ENCODE measurements around the gene STAT4. TPM values are rescaled to one million over a fixed set of nuclear protein-coding genes. Genes with fewer than 3 reads are reported as not detected.

The STAT4 gene
- total and polyA plus RNA-seq, 2 experiments from 2014 or later, result 0.31 to 0.45 TPM

DNA sequence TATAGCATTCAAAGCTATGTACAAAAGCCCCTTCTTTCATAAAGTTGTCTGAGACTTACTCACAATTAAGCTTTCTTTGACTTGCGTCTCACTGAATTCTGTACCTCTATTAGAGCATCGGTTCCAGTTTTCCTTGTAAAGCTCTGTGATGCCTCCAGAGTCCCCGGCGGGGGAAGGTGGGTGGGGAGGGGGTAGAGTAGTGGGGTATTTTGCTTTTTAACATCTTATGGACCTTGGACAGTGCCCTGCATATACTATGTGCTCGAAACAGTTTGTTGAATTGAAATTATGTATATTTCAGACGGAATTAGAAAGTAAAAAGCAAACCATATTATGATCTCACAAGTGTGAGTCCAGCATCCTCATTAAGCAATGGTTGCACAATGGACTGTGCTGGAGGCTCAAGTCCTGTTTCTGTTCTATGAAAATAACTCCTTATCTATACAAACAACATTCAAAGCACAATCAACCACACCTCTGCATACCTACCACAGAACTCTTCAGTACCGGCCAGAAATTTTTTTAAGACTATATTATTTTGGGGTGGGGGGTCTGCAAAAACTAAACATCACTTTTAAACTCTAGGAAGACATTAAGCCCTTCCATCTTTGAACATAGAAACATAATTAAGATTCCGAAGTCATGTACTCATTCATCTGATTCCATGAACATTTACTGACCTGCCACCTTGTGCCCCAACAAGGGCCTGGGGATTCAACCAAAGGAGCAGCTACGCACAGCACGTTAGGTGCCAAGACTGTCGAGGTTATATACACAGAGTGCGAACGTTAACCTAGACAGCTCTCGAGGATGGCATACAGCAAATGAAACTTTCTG, 137.7 kb downstream of the STAT4 start:
- Histone ChIP-seq H3K4me1 (ENCODE audit: low read depth) (peaks cover 7% of the 10 kb centered on the region), H3K4me3 (peak overlapping the region; percentile 88), H3K9me3 (ENCODE audit: low read depth) (no peaks in the 10 kb centered on the region), H3K36me3 (peaks cover 11% of the 10 kb centered on the region), H3K27ac (peak overlapping the region; percentile 90), H3K27me3 (no peaks in the 10 kb centered on the region)
- TF ChIP-seq, protein P1, sequence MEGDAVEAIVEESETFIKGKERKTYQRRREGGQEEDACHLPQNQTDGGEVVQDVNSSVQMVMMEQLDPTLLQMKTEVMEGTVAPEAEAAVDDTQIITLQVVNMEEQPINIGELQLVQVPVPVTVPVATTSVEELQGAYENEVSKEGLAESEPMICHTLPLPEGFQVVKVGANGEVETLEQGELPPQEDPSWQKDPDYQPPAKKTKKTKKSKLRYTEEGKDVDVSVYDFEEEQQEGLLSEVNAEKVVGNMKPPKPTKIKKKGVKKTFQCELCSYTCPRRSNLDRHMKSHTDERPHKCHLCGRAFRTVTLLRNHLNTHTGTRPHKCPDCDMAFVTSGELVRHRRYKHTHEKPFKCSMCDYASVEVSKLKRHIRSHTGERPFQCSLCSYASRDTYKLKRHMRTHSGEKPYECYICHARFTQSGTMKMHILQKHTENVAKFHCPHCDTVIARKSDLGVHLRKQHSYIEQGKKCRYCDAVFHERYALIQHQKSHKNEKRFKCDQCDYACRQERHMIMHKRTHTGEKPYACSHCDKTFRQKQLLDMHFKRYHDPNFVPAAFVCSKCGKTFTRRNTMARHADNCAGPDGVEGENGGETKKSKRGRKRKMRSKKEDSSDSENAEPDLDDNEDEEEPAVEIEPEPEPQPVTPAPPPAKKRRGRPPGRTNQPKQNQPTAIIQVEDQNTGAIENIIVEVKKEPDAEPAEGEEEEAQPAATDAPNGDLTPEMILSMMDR (IDR thresholded peaks at IDR 0.05; ENCODE audit: low read depth, low read length), result no peak
- DNase-seq (ENCODE audit: low read depth in 1 of 2, low spot score in 1 of 2), result peak in 1 of 2 donors; percentile 65

DNA sequence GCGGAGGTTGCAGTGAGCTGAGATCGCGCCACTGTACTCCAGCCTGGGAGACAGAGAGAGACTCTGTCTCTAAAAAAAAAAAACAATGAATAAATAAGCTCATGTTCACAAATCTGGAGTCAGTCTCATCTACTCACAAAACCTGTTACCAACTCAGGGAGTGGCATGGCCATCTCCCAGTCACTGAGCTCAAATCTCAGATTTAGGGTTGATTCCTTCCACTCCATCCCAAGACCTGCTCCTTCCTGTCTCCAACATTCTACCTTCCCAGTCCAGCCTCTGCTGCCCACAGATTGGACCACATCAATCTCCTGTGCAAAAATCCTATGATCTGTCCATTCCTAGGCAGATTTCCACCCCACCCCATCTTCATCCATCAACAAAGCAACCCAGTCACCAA, 138.4 kb downstream of the STAT4 start:
- TF ChIP-seq, protein P1 (IDR thresholded peaks at IDR 0.05; ENCODE audit: low read depth, low read length), result no peak
- Histone ChIP-seq H3K9me3 (ENCODE audit: low read depth) (no peaks in the 10 kb centered on the region), H3K36me3 (peaks cover 11% of the 10 kb centered on the region), H3K4me3 (no peak overlapping the region), H3K27ac (no peak overlapping the region), H3K4me1 (ENCODE audit: low read depth) (peaks cover 7% of the 10 kb centered on the region), H3K27me3 (no peaks in the 10 kb centered on the region)
- DNase-seq (ENCODE audit: low read depth in 1 of 2, low spot score in 1 of 2), result no peak

DNA sequence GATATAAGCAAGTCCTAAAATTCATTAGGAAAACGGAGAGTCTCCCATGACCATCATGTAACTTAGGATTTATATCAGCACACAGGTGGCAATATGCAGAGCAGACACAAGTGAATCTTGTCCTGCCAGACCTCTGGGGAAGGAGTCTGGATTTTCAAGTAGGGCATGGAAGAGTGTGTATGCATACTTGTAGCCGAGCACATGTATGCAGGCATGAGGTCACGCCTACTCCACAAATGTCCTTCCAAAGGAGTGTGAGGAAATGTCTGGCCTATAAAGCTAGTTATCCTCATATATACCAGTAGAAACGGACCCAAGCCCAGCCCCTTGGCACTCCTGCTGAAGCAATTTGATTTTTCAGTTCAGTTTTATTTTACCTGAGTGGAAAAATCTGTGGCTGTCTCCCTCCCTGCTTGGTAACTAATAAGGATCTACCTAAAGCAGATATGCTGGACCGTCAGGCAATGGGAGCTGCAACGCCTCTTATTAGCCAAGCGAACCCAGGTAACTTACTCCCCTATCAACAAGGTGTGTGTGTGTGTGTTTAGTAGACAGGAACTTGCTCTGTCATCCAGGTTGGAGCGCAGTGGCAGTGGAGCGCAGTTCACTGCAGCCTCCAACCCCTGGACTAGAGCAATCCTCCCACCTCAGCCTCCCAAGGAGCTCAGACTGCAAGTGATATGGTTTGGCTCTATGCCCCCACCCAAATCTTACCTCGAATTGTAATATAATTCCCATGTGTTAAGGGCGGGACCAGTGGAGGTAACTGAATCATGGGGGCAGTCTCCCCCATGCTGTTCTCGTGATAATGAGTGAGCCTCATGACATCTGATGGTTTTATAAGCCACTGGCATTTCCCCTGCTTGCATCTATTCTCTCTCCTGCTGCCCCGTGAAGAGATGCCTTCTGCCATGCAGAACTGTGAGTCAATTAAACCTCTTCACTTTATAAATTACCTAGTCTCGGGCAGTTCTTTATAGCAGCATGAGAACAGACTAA, 139.6 kb downstream of the STAT4 start:
- Histone ChIP-seq H3K27ac (no peak overlapping the region), H3K4me3 (no peak overlapping the region), H3K27me3 (no peaks in the 10 kb centered on the region), H3K9me3 (ENCODE audit: low read depth) (no peaks in the 10 kb centered on the region), H3K4me1 (ENCODE audit: low read depth) (peaks cover 7% of the 10 kb centered on the region), H3K36me3 (peaks cover 11% of the 10 kb centered on the region)
- TF ChIP-seq, protein P1 (IDR thresholded peaks at IDR 0.05; ENCODE audit: low read depth, low read length), result no peak
- DNase-seq (ENCODE audit: low read depth in 1 of 2, low spot score in 1 of 2), result no peak

DNA sequence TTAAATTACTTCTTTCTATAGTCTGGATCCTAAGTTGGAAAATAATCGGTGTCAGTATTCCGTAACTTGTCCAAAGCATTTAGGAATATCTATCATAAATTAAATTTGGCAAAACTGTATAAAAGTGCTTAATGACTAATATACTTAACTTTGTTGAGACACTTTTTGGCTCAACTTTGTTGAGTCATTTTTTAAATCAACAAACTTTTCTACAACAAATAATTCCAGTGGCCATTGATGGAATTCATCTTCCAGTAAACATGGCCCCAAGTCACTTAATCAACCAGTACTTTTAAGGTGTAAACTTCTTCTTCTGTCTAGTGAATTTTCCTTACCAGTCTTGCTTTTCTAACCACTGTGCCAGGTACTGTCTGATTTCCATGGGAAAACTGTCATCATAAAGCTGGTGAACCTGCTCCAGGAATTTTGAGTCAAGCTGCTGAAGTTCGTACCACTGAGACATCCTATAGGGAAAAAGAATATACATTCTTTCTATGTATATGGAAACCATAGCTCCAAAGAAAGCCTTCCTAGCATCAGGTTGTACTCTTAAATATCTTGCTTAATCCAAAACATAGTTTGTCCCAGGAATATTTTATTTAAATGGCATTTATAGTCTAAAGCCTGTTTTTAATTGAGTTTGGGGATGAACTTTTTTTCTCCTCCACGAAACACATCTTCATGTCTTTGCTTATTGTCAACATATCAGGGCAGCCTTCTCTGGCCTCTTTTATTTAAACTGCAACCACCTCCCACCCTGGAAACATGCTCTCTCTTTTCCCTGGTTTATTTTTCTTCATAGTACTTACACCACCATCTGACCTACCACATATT, 141.0 kb downstream of the STAT4 start:
- peaks cover 20% of the 10 kb centered on the region for H3K36me3 ChIP-seq
- no peak for DNase-seq (ENCODE audit: low read depth in 1 of 2, low spot score in 1 of 2)
- TF ChIP-seq, protein P1 (IDR thresholded peaks at IDR 0.05; ENCODE audit: low read depth, low read length), result no peak
- peaks cover 7% of the 10 kb centered on the region for H3K4me1 ChIP-seq (ENCODE audit: low read depth)
- no peak overlapping the region for H3K27ac ChIP-seq
- H3K27me3 ChIP-seq, result no peaks in the 10 kb centered on the region
- no peaks in the 10 kb centered on the region for H3K9me3 ChIP-seq (ENCODE audit: low read depth)
- no peak overlapping the region for H3K4me3 ChIP-seq

DNA sequence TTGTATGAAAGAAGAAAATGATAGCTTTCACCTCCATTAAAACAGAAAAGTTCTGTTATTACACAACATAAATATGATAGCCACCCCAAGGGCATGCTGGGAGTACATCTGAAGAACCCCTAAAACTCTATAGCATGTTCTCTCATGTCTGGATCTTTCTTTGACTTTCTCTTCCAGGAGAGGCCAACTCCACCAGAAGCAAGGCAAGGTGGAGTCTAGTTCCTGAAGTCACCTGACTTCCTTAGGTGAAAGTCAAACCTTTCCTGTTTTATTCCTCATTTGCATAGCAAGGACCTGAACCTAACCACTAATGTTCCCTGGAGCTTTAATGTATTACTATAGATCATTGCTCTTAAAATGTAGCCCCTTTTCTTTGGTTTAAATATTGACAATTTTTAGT, 142.5 kb downstream of the STAT4 start:
- Histone ChIP-seq H3K4me1 (ENCODE audit: low read depth) (peaks cover 5% of the 10 kb centered on the region), H3K36me3 (peaks cover 29% of the 10 kb centered on the region), H3K4me3 (no peak overlapping the region), H3K9me3 (ENCODE audit: low read depth) (no peaks in the 10 kb centered on the region), H3K27me3 (no peaks in the 10 kb centered on the region), H3K27ac (no peak overlapping the region)
- DNase-seq (ENCODE audit: low read depth in 1 of 2, low spot score in 1 of 2), result no peak
- TF ChIP-seq, protein P1 (IDR thresholded peaks at IDR 0.05; ENCODE audit: low read depth, low read length), result no peak
